GM10266 (cell line): Measurements from ENCODE around the gene FLACC1.

Experiments used
- DNase-seq: peaks from one replicate; pipeline ENCODE4 v3.0.0; 2012; ENCODE audit errors: extremely low spot score
- TF ChIP-seq, protein P1 (sequence below): IDR thresholded peaks from 2 replicates; pipeline ENCODE4 v1.5.1; 2012; ENCODE audit warnings: mild to moderate bottlenecking, low read depth; ENCODE audit not compliant: control insufficient read depth, insufficient read depth; ENCODE audit errors: missing control alignments

Gene FLACC1

DNA sequence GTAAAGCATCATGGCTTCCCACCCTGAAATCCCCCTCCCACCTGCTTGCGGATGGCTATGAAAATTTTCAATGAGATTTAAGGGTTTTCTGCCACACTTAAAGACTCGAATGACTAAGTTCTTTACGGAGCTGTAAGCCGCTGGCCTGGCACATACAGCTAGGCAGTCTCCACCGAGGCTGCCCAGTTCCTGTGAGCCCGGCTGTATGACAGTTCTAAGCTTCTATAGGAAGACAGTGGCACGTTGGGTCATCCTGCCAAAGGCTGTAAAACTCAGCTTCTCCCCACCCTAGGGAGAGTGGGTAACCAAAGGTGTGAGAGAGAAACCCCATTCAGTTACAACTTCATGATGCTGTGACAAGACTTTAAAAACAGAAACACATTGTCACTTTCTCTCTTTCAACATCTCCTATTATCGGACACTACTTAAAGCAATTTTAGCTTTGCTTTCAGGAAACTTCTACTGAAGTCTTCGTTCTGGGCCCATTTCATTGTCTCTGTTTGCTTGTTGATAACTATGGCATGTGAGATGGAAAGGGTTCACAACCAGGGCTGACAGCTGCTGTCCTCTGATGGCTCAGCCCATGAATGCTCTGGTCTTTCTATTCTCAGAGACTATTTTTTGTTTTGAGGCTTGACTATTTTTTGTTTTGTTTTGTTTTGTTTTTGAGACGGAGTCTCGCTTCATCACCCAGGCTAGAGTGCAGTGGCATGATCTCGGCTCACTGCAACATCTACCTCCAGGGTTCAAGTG, 89.7 kb downstream of the FLACC1 start:
- TF ChIP-seq, protein P1, sequence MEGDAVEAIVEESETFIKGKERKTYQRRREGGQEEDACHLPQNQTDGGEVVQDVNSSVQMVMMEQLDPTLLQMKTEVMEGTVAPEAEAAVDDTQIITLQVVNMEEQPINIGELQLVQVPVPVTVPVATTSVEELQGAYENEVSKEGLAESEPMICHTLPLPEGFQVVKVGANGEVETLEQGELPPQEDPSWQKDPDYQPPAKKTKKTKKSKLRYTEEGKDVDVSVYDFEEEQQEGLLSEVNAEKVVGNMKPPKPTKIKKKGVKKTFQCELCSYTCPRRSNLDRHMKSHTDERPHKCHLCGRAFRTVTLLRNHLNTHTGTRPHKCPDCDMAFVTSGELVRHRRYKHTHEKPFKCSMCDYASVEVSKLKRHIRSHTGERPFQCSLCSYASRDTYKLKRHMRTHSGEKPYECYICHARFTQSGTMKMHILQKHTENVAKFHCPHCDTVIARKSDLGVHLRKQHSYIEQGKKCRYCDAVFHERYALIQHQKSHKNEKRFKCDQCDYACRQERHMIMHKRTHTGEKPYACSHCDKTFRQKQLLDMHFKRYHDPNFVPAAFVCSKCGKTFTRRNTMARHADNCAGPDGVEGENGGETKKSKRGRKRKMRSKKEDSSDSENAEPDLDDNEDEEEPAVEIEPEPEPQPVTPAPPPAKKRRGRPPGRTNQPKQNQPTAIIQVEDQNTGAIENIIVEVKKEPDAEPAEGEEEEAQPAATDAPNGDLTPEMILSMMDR = no peak
- DNase-seq = no peak

GRCh38 chr2:201266629-201267028, 90.5 kb downstream of the FLACC1 start:
- no peak for DNase-seq
- TF ChIP-seq, protein P1 = no peak

- TF ChIP-seq, protein P1 = no peak
- DNase-seq = no peak
Observed at GRCh38 chr2:201264472-201265173, 92.5 kb downstream of the FLACC1 start.

GRCh38 chr2:201263779-201264178, 93.4 kb downstream of the FLACC1 start:
- DNase-seq = no peak

DNA sequence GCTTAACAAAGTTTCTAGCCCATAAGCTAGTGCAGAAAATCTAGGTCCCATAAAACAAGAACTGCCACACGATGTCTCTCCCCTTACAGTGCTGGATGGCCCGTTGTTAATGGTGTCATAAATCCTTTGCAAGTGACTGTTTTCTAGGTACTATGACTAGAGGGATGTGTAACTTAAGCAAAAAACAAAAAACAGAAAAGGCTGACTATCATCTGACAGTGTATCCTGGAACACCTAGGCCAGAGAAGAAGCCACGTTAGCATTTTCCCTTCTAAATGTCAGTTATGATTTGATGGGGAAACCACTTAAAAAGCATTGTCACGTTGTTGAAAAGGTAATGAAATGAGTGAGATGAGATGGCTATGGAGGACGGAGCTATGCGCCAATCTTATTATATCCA, 94.4 kb downstream of the FLACC1 start:
- TF ChIP-seq, protein P1 = no peak
- no peak for DNase-seq

More at GRCh38 chr2:201263779-201264178, 93.4 kb downstream of the FLACC1 start:
- TF ChIP-seq, protein P1 = no peak

DNA sequence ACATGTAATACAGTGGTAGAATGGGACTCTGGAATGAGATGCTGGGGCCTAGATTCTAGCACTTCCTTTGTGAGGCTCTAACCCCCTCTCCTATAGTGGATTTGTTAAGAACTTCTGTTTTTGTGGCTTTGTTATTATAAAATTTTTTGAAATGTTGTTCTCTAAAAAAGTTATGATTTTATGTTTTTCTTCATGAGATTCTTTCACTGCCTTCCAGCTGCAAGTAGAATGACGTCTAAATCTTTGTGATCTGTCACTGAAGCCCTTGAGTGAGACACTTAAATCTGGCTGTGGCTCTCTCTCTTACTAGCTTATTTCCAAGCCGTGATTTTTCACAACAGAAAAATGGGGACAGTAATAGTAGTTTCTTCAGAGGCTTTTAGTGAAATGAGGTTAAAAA, 95.2 kb downstream of the FLACC1 start:
- TF ChIP-seq, protein P1 = no peak
- DNase-seq = no peak

DNA sequence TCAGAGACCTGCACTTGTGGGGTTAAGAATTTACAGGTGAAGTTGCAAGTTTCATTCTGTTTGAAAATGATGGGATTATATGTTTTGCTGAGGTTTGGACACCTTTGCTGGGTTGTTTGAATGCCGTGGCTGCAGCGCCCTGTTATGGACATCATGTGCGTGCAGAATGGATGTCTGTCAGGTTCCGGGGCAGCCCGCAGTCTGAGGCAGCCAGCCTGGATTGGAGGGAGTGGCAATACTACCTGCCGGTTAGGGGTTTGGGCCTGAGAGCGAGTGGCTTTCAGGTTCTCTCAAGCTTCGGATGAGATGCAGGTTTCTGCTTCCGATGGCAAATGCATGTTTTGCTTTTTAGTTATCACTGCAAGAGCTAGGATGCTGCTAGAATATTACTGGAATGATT, 95.7 kb downstream of the FLACC1 start:
- no peak for DNase-seq
- TF ChIP-seq, protein P1 = no peak
